Psoas muscle (tissue), 8 donors: ENCODE measurements around the gene ADAMTS16. TPM values are rescaled to one million over a fixed set of nuclear protein-coding genes. Genes with fewer than 3 reads are reported as not detected.

Experiments used
- ATAC-seq, 4 donors: fragments of 200-7000 bp; cut with Tn5 transposase; one replicate each; pipeline ENCODE4 v1.9.1; 2020; ENCODE audit warnings: moderate library complexity in 3 of 4, mild to moderate bottlenecking in 2 of 4
- DNase-seq, 2 donors: peaks; one replicate each; pipeline ENCODE4 v3.0.0-alpha.2; 2020
- H3K27ac ChIP-seq: fragments of 200-600 bp; one replicate; pipeline ENCODE4 v1.8.0; 2022
- H3K27me3 ChIP-seq, 3 donors: fragments of 200-600 bp in 1 of 3; one replicate each; pipeline versions ENCODE4 v1.6.1 to v1.8.0; 2013 to 2022; ENCODE audit warnings: low read length in 2 of 3, mild to moderate bottlenecking in 2 of 3, moderate library complexity in 1 of 3; ENCODE audit not compliant: insufficient read depth in 3 of 3
- H3K36me3 ChIP-seq, 2 donors: fragments of 200-600 bp in 1 of 2; one replicate each; pipeline versions ENCODE4 v1.6.1 to v1.8.0; 2013 to 2022; ENCODE audit warnings: low read depth in 1 of 2, mild to moderate bottlenecking in 1 of 2, moderate library complexity in 1 of 2; ENCODE audit not compliant: insufficient read depth in 1 of 2
- H3K4me1 ChIP-seq: fragments of 200-600 bp; one replicate; pipeline ENCODE4 v1.8.0; 2022
- H3K4me3 ChIP-seq: fragments of 200-600 bp; one replicate; pipeline ENCODE4 v1.8.0; 2022; ENCODE audit warnings: mild to moderate bottlenecking
- H3K9me3 ChIP-seq: fragments of 200-600 bp; one replicate; pipeline ENCODE4 v1.8.0; 2022
- WGBS, 3 donors: extraction: QIAGEN DNeasy Blood & Tissue Kit; methylation state at CpG; one replicate each; pipeline versions ENCODE4 v1.1.6 to v1.1.7; 2013; 5-methylcytosine and 5-hydroxymethylcytosine counted together
- intact Hi-C, 2 donors: fragments of 100-400 bp; cut with DNase I; formaldehyde crosslinking; loops; one replicate each; pipeline versions ENCODE4 v1.11.0 to v1.14.2; 2022
- polyA plus RNA-seq, 3 donors: library from polyadenylated mRNA; stranded (reverse); fragments of 200-250 nt; gene quantifications; one replicate each; pipeline ENCODE4 v1.2.3, GENCODE V29; 2013
- total RNA-seq, 4 donors: library from RNA; stranded (reverse); fragmentation: NEBNext Ultra II Directional in 2 of 4; extraction: Animal tissue kit (Norgen Biotek cat#: 25700) in 2 of 4; gene quantifications; one replicate each; pipeline versions ENCODE4 v1.2.1 to v1.2.4, GENCODE V29; 2021 to 2023
- TF ChIP-seq, protein P1 (sequence below): fragments of 200-600 bp; IDR thresholded peaks from one replicate; pipeline ENCODE4 v1.8.0; 2022; ENCODE audit warnings: antibody characterized with exemption
- donor health status: healthy with polysubstance abuse.
- donor health status: DM: no; HTN: no; CAD: no; lungs with moderate emphysema.
- donor health status: Bipolar disorder and iron deficiency.
- donor health status: healthy.
- donor health status: DM: yes; HTN: yes; CAD: no.
- donor health status: DM: no; HTN: no; CAD: no.
- donor health status: DM: no; HTN: no; CAD: no.
- donor health status: DM: yes; HTN: yes; CAD: no.

Gene ADAMTS16
- total and polyA plus RNA-seq, 7 donors: 0.01 to 0.27 (median 0.06) TPM; not detected in 1

DNA sequence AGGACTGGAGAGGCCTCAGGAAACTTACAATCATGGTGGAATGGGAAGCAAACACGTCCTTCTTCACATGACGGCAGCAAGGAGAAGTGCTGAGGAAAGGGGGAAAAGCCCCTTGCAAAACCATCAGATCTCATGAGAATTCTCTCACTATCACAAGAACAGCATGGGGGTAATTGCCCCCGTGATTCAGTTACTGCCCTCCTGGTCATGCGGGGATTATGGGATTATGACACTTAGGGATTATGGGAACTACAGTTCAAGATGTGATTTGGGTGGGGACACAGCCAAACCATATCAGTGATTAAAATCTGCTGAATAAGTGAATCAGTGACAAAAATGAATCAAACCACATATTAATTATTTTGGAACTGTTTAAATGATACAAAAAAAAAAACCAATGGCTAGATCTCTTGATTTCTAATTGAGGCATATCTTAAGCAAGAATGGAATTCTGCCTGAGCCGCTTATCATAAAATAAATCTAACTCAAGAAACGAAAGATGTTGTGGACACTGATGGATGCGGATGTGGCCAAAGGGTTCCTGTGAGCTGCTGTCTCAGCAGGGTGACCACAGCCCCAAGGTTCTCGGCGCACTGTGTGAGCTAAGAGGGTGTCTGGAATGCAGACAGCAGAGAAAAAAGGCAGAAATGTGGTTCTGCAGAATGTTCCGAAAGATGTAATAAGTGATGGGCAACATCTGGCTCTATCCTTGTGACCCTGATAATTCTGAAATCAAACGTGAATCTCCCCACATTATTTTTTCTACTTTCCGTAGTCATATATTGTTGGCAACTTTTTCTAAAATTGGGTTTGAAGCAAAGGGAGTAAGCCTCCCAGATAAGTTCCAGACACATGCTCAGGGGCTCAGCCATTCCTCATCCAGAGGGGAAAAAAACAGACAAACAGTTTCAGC is 175.2 kb downstream of the ADAMTS16 start:
- H3K4me1 ChIP-seq: peaks cover 66% of the 10 kb centered on the region
- DNase-seq (no peak), ATAC-seq (no peak)
- no peaks in the 10 kb centered on the region for H3K9me3 ChIP-seq
- no peaks in the 10 kb centered on the region for H3K36me3 ChIP-seq
- H3K27ac ChIP-seq: peak overlapping the region; percentile 79
- intact Hi-C loops: loop anchor here in 1 of 2 donors (10.0 kb wide), 1 partner anchor 161 kb away; no protein-coding TSS in a partner anchor
- no peak overlapping the region for H3K4me3 ChIP-seq
- H3K27me3 ChIP-seq: no peaks in the 10 kb centered on the region
- TF ChIP-seq, protein P1, sequence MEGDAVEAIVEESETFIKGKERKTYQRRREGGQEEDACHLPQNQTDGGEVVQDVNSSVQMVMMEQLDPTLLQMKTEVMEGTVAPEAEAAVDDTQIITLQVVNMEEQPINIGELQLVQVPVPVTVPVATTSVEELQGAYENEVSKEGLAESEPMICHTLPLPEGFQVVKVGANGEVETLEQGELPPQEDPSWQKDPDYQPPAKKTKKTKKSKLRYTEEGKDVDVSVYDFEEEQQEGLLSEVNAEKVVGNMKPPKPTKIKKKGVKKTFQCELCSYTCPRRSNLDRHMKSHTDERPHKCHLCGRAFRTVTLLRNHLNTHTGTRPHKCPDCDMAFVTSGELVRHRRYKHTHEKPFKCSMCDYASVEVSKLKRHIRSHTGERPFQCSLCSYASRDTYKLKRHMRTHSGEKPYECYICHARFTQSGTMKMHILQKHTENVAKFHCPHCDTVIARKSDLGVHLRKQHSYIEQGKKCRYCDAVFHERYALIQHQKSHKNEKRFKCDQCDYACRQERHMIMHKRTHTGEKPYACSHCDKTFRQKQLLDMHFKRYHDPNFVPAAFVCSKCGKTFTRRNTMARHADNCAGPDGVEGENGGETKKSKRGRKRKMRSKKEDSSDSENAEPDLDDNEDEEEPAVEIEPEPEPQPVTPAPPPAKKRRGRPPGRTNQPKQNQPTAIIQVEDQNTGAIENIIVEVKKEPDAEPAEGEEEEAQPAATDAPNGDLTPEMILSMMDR: no peak
- 85 to 93% (median 89%) methylated on average over 12 of the region's 12 CpGs for WGBS, 3 donors

DNA sequence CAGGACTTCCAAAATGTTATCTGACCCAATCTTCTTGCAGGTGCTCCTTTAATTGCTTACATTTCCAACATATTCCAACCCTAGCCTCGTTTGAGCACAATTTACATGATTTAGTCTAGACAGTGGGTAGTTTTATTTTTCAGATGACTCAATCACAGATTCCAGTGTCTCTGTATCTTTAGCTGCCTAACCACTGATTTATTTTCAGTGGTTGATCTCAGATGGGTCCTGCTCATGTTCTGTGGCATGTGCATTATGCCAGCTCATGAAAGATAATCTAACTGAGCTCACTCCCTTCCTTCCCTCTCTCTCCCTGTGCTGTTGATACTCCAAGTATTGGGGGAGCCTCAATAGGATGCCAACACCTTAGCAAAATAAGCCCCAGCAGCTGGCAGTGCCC is 176.2 kb downstream of the ADAMTS16 start:
- ATAC-seq (peak; percentile 88 to 93 (median 90)), DNase-seq (no peak)
- WGBS, 3 donors: 8 to 29% (median 25%) methylated on average over 1 of the region's 1 CpG
- Histone ChIP-seq H3K27me3 (no peaks in the 10 kb centered on the region), H3K27ac (peak overlapping the region; percentile 79), H3K4me3 (no peak overlapping the region), H3K9me3 (no peaks in the 10 kb centered on the region), H3K36me3 (no peaks in the 10 kb centered on the region), H3K4me1 (peaks cover 66% of the 10 kb centered on the region)
- TF ChIP-seq, protein P1: no peak
- intact Hi-C loops: loop anchor here (2.0 to 10.0 kb wide), 2 partner anchors 24 to 162 kb away; no protein-coding TSS in a partner anchor

DNA sequence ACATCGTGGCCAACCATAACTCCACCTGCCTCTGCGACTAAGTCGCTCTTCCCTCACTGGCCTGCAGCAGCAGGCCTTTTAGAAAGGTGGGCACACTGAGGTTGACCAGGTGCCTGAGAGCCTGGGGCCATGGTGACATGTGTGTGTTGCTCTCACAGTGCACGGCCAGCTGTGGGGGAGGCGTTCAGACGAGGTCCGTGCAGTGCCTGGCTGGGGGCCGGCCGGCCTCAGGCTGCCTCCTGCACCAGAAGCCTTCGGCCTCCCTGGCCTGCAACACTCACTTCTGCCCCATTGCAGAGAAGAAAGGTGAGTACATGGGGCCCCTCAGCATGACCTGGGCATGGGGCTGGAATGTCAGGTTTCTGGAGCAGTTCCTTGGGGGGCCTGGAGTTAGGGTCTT is 177.8 kb downstream of the ADAMTS16 start:
- peak in 1 of 4 donors; percentile 5 for ATAC-seq
- WGBS, 3 donors: 84 to 86% (median 85%) methylated on average over 10 of the region's 10 CpGs
- TF ChIP-seq, protein P1: no peak

DNA sequence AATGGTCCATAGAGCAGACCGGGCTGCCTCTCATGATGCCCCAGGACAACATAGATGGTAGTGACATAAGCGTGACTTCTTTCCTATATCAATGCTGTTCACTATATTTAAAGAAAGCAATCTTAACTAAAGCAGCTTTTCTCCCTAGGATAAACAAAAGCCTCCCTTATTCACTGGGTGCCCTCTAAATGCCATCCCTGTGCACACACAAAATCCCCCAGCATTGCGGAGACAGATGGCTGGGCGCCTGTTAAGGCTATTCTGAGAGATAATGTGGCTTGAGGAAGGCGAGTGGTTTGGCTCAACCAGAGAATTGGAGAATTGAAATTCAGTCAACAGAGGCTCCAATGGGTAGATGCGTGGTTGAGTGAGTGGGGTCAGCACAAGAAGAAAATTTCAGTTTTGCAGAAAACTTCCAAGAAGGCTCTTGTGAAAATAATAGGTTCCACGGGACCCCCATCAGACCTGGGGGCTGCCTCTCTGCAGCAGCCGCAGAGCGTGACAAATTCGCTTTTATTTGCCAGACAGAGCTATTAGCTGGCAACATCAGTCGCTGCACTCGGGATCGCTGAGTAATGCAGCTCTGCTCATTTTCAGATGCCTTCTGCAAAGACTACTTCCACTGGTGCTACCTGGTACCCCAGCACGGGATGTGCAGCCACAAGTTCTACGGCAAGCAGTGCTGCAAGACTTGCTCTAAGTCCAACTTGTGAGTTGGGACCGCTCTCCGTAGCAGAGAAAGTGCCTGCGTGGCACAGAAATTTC is 178.5 kb downstream of the ADAMTS16 start:
- TF ChIP-seq, protein P1: no peak
- H3K9me3 ChIP-seq: no peaks in the 10 kb centered on the region
- peak overlapping the region; percentile 50 for H3K27ac ChIP-seq
- no peak for DNase-seq
- H3K36me3 ChIP-seq: no peaks in the 10 kb centered on the region
- peak in 3 of 4 donors; percentile 17 to 44 (median 26) for ATAC-seq
- WGBS, 3 donors: 46 to 70% (median 50%) methylated on average over 18 of the region's 18 CpGs
- peaks cover 49% of the 10 kb centered on the region for H3K4me1 ChIP-seq
- no peak overlapping the region for H3K4me3 ChIP-seq
- H3K27me3 ChIP-seq: no peaks in the 10 kb centered on the region
- intact Hi-C loops: loop anchor here in 1 of 2 donors (10.0 kb wide), 1 partner anchor 164 kb away; no protein-coding TSS in a partner anchor

More for the DNA sequence above, 177.8 kb downstream of the ADAMTS16 start:
- Histone ChIP-seq H3K36me3 (no peaks in the 10 kb centered on the region), H3K27ac (peak overlapping the region; percentile 79), H3K27me3 (no peaks in the 10 kb centered on the region), H3K4me3 (no peak overlapping the region), H3K4me1 (peaks cover 56% of the 10 kb centered on the region), H3K9me3 (no peaks in the 10 kb centered on the region)
- intact Hi-C loops: loop anchor here (2.0 to 10.0 kb wide), 2 partner anchors 23 to 163 kb away; no protein-coding TSS in a partner anchor
- no peak for DNase-seq
